PC-3 (cell line): ENCODE results near the gene JTB. TPM values are rescaled to one million over a fixed set of nuclear protein-coding genes. Genes with fewer than 3 reads are reported as not detected.

ENCODE experiments used
- ATAC-seq: fragments of 200-7000 bp; cut with Tn5 transposase; 2 replicates; pipeline ENCODE4 v1.9.1; 2020; ENCODE audit warnings: mild to moderate bottlenecking, moderate library complexity
- BruUV-seq: library from RNA; stranded (reverse); fragments of 400-500 nt; replicated peaks from 2 replicates; lab custom pipeline; 2021; lab: Mats Ljungman, UMichigan
- CTCF ChIA-PET: fragments of 300-600 bp; sonication (Branson Sonifier 250); formaldehyde crosslinking; loops from one replicate; lab custom pipeline; 2022; ENCODE audit warnings: antibody characterized with exemption; lab: Charles Lee
- POLR2A ChIA-PET: fragments of 300-600 bp; sonication (Branson Sonifier 250); formaldehyde crosslinking; loops from one replicate; lab custom pipeline; 2022; ENCODE audit warnings: antibody characterized with exemption; ENCODE audit not compliant: unreplicated experiment; lab: Charles Lee
- DNase-seq: peaks from one replicate; pipeline ENCODE4 v3.0.0-alpha.2; 2015
- H2AFZ ChIP-seq: fragments of 300-600 bp; sonication (generic); 2 replicates; pipeline ENCODE4 v1.6.0; 2016; ENCODE audit warnings: antibody characterized with exemption, low read length
- H3F3A ChIP-seq: fragments of 300-600 bp; sonication (generic); one replicate; pipeline ENCODE4 v1.6.0; 2017; ENCODE audit warnings: antibody characterized with exemption, low read length, control low read depth, mild to moderate bottlenecking; ENCODE audit not compliant: unreplicated experiment
- H3K27ac ChIP-seq: fragments of 300-600 bp; sonication (generic); 2 replicates; pipeline ENCODE4 v1.5.1; 2016; ENCODE audit warnings: mild to moderate bottlenecking, low read length
- H3K27me3 ChIP-seq: fragments of 300-600 bp; sonication (generic); 2 replicates; pipeline ENCODE4 v1.6.1; 2016; ENCODE audit warnings: low read length, mixed read lengths
- H3K36me3 ChIP-seq: fragments of 300-600 bp; sonication (generic); 2 replicates; pipeline ENCODE4 v1.6.1; 2016; ENCODE audit warnings: low read depth, mixed run types, low read length, mixed read lengths
- H3K4me1 ChIP-seq: fragments of 300-600 bp; sonication (generic); 2 replicates; pipeline ENCODE4 v1.5.1; 2016; ENCODE audit warnings: low read length; ENCODE audit not compliant: insufficient read depth
- H3K4me2 ChIP-seq: fragments of 300-600 bp; sonication (generic); 2 replicates; pipeline ENCODE4 v1.6.0; 2016; ENCODE audit warnings: low read length
- H3K4me3 ChIP-seq: fragments of 300-600 bp; sonication (generic); 2 replicates; pipeline ENCODE4 v1.5.1; 2016; ENCODE audit warnings: mild to moderate bottlenecking, low read length, mixed read lengths
- H3K79me2 ChIP-seq: fragments of 300-600 bp; sonication (generic); 2 replicates; pipeline ENCODE4 v1.6.1; 2017; ENCODE audit warnings: low read length, mixed read lengths
- H3K9ac ChIP-seq: fragments of 300-600 bp; sonication (generic); 2 replicates; pipeline ENCODE4 v1.6.0; 2016; ENCODE audit warnings: mild to moderate bottlenecking, low read length
- H3K9me2 ChIP-seq: fragments of 300-600 bp; sonication (generic); replicated peaks from 2 replicates; pipeline ENCODE4 v1.6.1; 2016; ENCODE audit warnings: mixed run types, low read length, mixed read lengths
- H3K9me3 ChIP-seq: fragments of 300-600 bp; sonication (generic); 2 replicates; pipeline ENCODE4 v1.6.1; 2016; ENCODE audit warnings: low read length, mixed read lengths
- H4K20me1 ChIP-seq: fragments of 300-600 bp; sonication (generic); 2 replicates; pipeline ENCODE4 v1.6.1; 2016; ENCODE audit warnings: low read length, mixed read lengths
- CTCF ChIP-seq: fragments of 300-600 bp; sonication (generic); conservative IDR thresholded peaks from 2 replicates; pipeline ENCODE4 v1.5.1; 2017; ENCODE audit warnings: antibody characterized with exemption, low read depth, mild to moderate bottlenecking, low read length
- EZH2 ChIP-seq: fragments of 300-600 bp; sonication (generic); IDR thresholded peaks from one replicate; pipeline ENCODE4 v1.6.1; 2017; ENCODE audit warnings: antibody characterized with exemption, mild to moderate bottlenecking, low read length; ENCODE audit not compliant: unreplicated experiment
- EZH2phosphoT487 ChIP-seq: fragments of 300-600 bp; sonication (generic); IDR thresholded peaks from 2 replicates; pipeline ENCODE4 v1.6.1; 2018; ENCODE audit warnings: mild to moderate bottlenecking, antibody characterized with exemption, low read length, borderline replicate concordance
- intact Hi-C: fragments of 100-400 bp; cut with micrococcal nuclease; formaldehyde crosslinking; loops from 2 replicates; pipeline ENCODE4 v1.9.0; 2023
- total RNA-seq: library from RNA; depleted of rRNA; stranded (reverse); fragments of >200 nt; gene quantifications from 2 replicates; pipeline ENCODE4 v1.2.3, GENCODE V29; 2014

JTB gene
- total RNA-seq, 1 experiment from 2014 or later: 377 TPM

DNA sequence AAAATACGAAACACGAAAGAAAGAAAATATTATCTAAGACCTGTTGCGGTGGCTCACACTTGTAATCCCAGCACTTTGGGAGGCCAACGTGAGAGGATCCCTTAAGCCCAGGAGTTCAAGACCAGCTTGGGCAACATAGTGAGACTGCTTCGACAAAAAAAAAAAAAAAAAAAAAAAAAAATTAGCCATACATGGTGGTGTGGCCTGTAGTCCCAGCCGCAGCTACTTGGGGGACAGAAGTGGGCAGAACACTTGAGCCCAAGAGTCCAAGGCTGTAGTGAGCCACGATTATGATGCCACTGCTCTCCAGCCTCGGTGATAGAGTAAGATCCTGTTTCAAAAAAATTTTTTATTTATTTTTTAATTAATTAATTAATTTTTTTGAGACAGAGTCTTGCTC lies 10.1 kb upstream of the JTB start:
- POLR2A ChIA-PET: no interaction called here
- no peak overlapping the region for H3K27ac ChIP-seq
- H3K27me3 ChIP-seq: no peaks in the 10 kb centered on the region
- TF ChIP-seq EZH2: no peak
- no peak for TF ChIP-seq CTCF
- no peak for TF ChIP-seq EZH2phosphoT487
- H3K9ac ChIP-seq: no peak overlapping the region
- H3K36me3 ChIP-seq: peaks cover 15% of the 10 kb centered on the region
- ATAC-seq (no peak), DNase-seq (no peak)
- H3K4me3 ChIP-seq: no peak overlapping the region
- H4K20me1 ChIP-seq: peaks cover 14% of the 10 kb centered on the region
- peak overlapping the region; percentile 98 for H2AFZ ChIP-seq
- peak overlapping the region; percentile 98; the same call in 1 of the 2 replicates for H3K4me2 ChIP-seq
- no peaks in the 10 kb centered on the region for H3K9me3 ChIP-seq
- BruUV-seq: no TSS peak
- H3K79me2 ChIP-seq: peaks cover 36% of the 10 kb centered on the region
- peaks cover 30% of the 10 kb centered on the region for H3K4me1 ChIP-seq
- intact Hi-C loops: loop anchor here (2.0 kb wide), 2 partner anchors 65 to 311 kb away; partner anchors contain the start of gene GATAD2B
- H3F3A ChIP-seq: peaks cover 12% of the 10 kb centered on the region
- no peaks in the 10 kb centered on the region for H3K9me2 ChIP-seq
- CTCF ChIA-PET: interaction anchor here (0.6 to 1.9 kb wide), 8 partner anchors 10 to 324 kb away, joined by 3 to 19 read pairs (median 5); partner anchors contain the start of genes CREB3L4, DENND4B, JTB and SLC27A3

DNA sequence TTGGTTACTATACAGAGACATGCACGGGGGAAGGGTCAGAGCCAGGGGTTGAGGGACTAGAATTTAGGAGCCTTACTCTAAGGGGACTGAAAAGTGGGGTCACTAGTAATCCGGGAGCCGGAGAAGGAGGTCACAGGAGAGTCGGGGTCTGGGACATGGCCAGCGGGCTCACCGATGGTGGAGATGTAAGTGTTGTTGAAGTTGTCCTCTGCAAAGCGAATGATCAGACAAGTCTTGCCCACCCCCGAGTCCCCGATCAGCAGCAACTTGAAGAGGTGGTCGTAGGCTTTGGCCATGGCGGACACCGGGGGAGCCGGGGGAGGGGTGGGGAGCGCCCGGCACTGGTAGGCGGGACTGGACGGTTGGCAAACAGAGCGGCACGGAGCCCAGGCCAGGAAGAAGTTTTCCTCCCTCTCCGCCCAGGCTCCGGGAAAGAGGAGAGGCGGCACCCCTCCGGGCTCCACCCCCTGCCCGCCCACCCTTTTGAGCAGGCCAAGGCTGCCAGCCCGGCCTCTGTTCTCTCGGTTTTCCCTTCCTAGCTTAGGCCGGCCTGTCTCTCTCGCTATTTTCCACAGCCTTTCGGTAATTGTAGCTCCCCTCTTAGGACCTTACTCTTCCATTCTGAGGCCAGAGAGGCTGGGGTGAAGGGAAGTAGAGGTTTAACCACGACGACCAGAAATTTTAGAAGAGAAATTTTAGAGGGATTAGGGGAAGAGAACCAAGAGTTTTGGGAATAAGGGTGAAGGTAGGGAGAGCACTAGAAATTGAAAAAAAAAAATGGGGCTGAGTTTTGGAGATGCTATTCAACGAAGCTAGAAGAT lies 8.7 kb upstream of the JTB start, which contains the start of gene RAB13:
RAB13 (minus strand) TSS at position 399 of the 821 bp plus-strand sequence; CDS start at position 296, 103 bp downstream.
- TF ChIP-seq EZH2phosphoT487 (no peak), CTCF (no peak), EZH2 (no peak)
- H3K9ac ChIP-seq: peak within 1 kb of the TSS; percentile 78
- H3K9me3 ChIP-seq: no peaks in the 10 kb centered on the region
- H3K9me2 ChIP-seq: no peaks in the 10 kb centered on the region
- H3K36me3 ChIP-seq: peaks cover 2% of the 10 kb centered on the region
- ATAC-seq: peak; percentile 83
- DNase-seq: peak; percentile 90
- peaks cover 2% of the 10 kb centered on the region for H4K20me1 ChIP-seq
- H3K27ac ChIP-seq: 0 out of 2 replicates have a peak within 1 kb of the TSS, but pooled peaks have one; percentile 16
- peaks cover 19% of the 10 kb centered on the region for H3K4me1 ChIP-seq
- H3K4me2 ChIP-seq: peak within 1 kb of the TSS; percentile 98
- no peaks in the 10 kb centered on the region for H3K27me3 ChIP-seq
- ChIA-PET CTCF (interaction anchor here (1.0 to 1.9 kb wide), 6 partner anchors 8 to 63 kb away, joined by 3 to 19 read pairs (median 6); partner anchors contain the start of genes CREB3L4, DENND4B, JTB and SLC39A1), POLR2A (interaction anchor here (0.6 kb wide), 1 partner anchor 63 kb away, joined by 3 read pairs; no protein-coding TSS in a partner anchor)
- no TSS peak for BruUV-seq
- intact Hi-C loops: loop anchor here (1.0 to 2.0 kb wide), 7 partner anchors 9 to 309 kb away; partner anchors contain the start of genes CREB3L4, GATAD2B, JTB and SLC39A1
- H2AFZ ChIP-seq: peak within 1 kb of the TSS; percentile 98
- H3F3A ChIP-seq: peaks cover 4% of the 10 kb centered on the region
- H3K79me2 ChIP-seq: peaks cover 21% of the 10 kb centered on the region
- H3K4me3 ChIP-seq: peak within 1 kb of the TSS; percentile 74
